CD4-positive, alpha-beta T cell (primary cell): ENCODE results near the gene TRIM23. TPM values are rescaled to one million over a fixed set of nuclear protein-coding genes. Genes with fewer than 3 reads are reported as not detected.
"Not testable (repeated sequence)": the region's sequence is repeated elsewhere in the genome, so short reads cannot be mapped to it uniquely, and the experiment has no call there.

Experiments
- ATAC-seq: fragments of 200-7000 bp; cut with Tn5 transposase; one replicate; pipeline ENCODE4 v1.10.0; 2022; ENCODE audit warnings: mild to moderate bottlenecking; ENCODE audit not compliant: poor library complexity
- CTCF ChIA-PET: fragments of 350-600 bp; sonication (Branson Sonifier 250); formaldehyde crosslinking; loops from one replicate; lab custom pipeline; 2021; ENCODE audit warnings: antibody characterized with exemption, inconsistent platforms; lab: Charles Lee
- POLR2A ChIA-PET: fragments of 350-600 bp; sonication (Branson Sonifier 250); formaldehyde crosslinking; loops from one replicate; lab custom pipeline; 2021; ENCODE audit warnings: antibody characterized with exemption, inconsistent platforms; lab: Charles Lee
- DNase-seq, 14 experiments: peaks; one replicate each; pipeline ENCODE4 v3.0.0-alpha.2; 2013 to 2020; ENCODE audit warnings: mixed read lengths in 2 of 14
- H3K27ac ChIP-seq, 2 donors: one replicate each; pipeline versions ENCODE4 v1.5.1 to v1.7.0; 2013; ENCODE audit warnings: low read length in 2 of 2, low read depth in 1 of 2, mild to moderate bottlenecking in 1 of 2
- H3K27me3 ChIP-seq, 2 experiments: 1 replicate in 1 of 2; 2 replicates in 1 of 2; pipeline versions ENCODE4 v1.6.1 to v1.7.0; 2013; ENCODE audit warnings: low read length in 2 of 2, control low read depth in 1 of 2, mild to moderate bottlenecking in 1 of 2, moderate library complexity in 1 of 2; ENCODE audit not compliant: insufficient read depth in 2 of 2, control insufficient read depth in 1 of 2
- H3K36me3 ChIP-seq: one replicate; pipeline ENCODE4 v1.6.1; 2013; ENCODE audit warnings: low read length, control low read depth; ENCODE audit not compliant: insufficient read depth
- H3K4me1 ChIP-seq: one replicate; pipeline ENCODE4 v1.6.1; 2013; ENCODE audit warnings: low read length, control low read depth; ENCODE audit not compliant: insufficient read depth
- H3K4me3 ChIP-seq: one replicate; pipeline ENCODE4 v1.5.1; 2013; ENCODE audit warnings: mild to moderate bottlenecking, low read length, moderate library complexity
- H3K9me3 ChIP-seq, 2 experiments: 1 replicate in 1 of 2; 2 replicates in 1 of 2; pipeline versions ENCODE4 v1.6.1 to v1.7.0; 2013; ENCODE audit warnings: low read length in 2 of 2, mild to moderate bottlenecking in 2 of 2, control low read depth in 1 of 2, moderate library complexity in 1 of 2; ENCODE audit not compliant: control insufficient read depth in 1 of 2, insufficient read depth in 1 of 2
- H3K27ac Mint-ChIP-seq: one replicate; pipeline ENCODE4 v1.8.0; 2020; ENCODE audit warnings: mixed read lengths
- H3K27me3 Mint-ChIP-seq: one replicate; pipeline ENCODE4 v1.8.0; 2021; ENCODE audit warnings: mixed read lengths
- H3K36me3 Mint-ChIP-seq: one replicate; pipeline ENCODE4 v1.8.0; 2021; ENCODE audit warnings: low read depth, mixed read lengths
- H3K4me1 Mint-ChIP-seq: one replicate; pipeline ENCODE4 v1.8.0; 2021; ENCODE audit warnings: low read depth, mixed read lengths
- H3K4me3 Mint-ChIP-seq: one replicate; pipeline ENCODE4 v1.8.0; 2020; ENCODE audit warnings: mild to moderate bottlenecking, mixed read lengths
- H3K9me3 Mint-ChIP-seq: one replicate; pipeline ENCODE4 v1.8.0; 2020; ENCODE audit warnings: mixed read lengths
- intact Hi-C, 2 experiments: fragments of 100-400 bp; cut with DNase I in 1 of 2; cut with micrococcal nuclease in 1 of 2; formaldehyde crosslinking; loops; one replicate each; pipeline versions ENCODE4 v1.15.1 to v1.9.0; 2023 to 2025; cut with DNase I, micrococcal nuclease
- total RNA-seq, 174 experiments: library from RNA in 2 of 174; stranded (reverse) in 2 of 174; gene quantifications; one replicate each; pipeline ENCODE4 v1.2.3 and lab custom pipeline; 2021 to 2026
- TF ChIP-seq, protein P1 (sequence below): fragments of 200-600 bp; IDR thresholded peaks from one replicate; pipeline ENCODE4 v1.8.0; 2022; ENCODE audit warnings: antibody characterized with exemption, mild to moderate bottlenecking

TRIM23 gene
- total RNA-seq, 2 experiments from 2014 or later: 24.0 to 30.6 TPM

GRCh38 chr5:65623482-65623881 lies 651 bp downstream of the TRIM23 start:
- H3K27me3 Mint-ChIP-seq: no peaks in the 10 kb centered on the region
- Histone ChIP-seq H3K4me1 (peaks cover 29% of the 10 kb centered on the region), H3K4me3 (peak overlapping the region; percentile 67), H3K36me3 (no peaks in the 10 kb centered on the region), H3K27me3 (no peaks in the 10 kb centered on the region), H3K9me3 (no peaks in the 10 kb centered on the region), H3K27ac (peak overlapping the region; percentile 85 to 87)
- H3K27ac Mint-ChIP-seq: peak overlapping the region; percentile 99
- peaks cover 69% of the 10 kb centered on the region for H3K4me1 Mint-ChIP-seq
- intact Hi-C loops: loop anchor here in 1 of 2 experiments (2.0 kb wide), 1 partner anchor 59 kb away; no protein-coding TSS in a partner anchor
- no peaks in the 10 kb centered on the region for H3K9me3 Mint-ChIP-seq
- peaks cover 53% of the 10 kb centered on the region for H3K36me3 Mint-ChIP-seq
- H3K4me3 Mint-ChIP-seq: peak overlapping the region; percentile 99
- POLR2A ChIA-PET: interaction anchor here (0.6 to 3.8 kb wide), 15 partner anchors 10 to 521 kb away, joined by 3 to 72 read pairs (median 3); partner anchors contain the start of genes ADAMTS6, CENPK, ERBIN and NLN
- DNase-seq (peak in 2 of 14 experiments; percentile 4 to 15), ATAC-seq (no peak)
- CTCF ChIA-PET: interaction anchor here (0.9 kb wide), 1 partner anchor 49 kb away, joined by 5 read pairs; no protein-coding TSS in a partner anchor
- TF ChIP-seq, protein P1, sequence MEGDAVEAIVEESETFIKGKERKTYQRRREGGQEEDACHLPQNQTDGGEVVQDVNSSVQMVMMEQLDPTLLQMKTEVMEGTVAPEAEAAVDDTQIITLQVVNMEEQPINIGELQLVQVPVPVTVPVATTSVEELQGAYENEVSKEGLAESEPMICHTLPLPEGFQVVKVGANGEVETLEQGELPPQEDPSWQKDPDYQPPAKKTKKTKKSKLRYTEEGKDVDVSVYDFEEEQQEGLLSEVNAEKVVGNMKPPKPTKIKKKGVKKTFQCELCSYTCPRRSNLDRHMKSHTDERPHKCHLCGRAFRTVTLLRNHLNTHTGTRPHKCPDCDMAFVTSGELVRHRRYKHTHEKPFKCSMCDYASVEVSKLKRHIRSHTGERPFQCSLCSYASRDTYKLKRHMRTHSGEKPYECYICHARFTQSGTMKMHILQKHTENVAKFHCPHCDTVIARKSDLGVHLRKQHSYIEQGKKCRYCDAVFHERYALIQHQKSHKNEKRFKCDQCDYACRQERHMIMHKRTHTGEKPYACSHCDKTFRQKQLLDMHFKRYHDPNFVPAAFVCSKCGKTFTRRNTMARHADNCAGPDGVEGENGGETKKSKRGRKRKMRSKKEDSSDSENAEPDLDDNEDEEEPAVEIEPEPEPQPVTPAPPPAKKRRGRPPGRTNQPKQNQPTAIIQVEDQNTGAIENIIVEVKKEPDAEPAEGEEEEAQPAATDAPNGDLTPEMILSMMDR: no peak

- ATAC-seq, DNase-seq, H3K9me3 Mint-ChIP-seq, H3K27me3 Mint-ChIP-seq, H3K9me3 ChIP-seq, H3K27me3 ChIP-seq, CTCF ChIA-PET, H3K4me3 ChIP-seq, H3K27ac ChIP-seq: not testable (repeated sequence)
- H3K36me3 ChIP-seq: peaks cover 11% of the 10 kb centered on the region
- Mint-ChIP-seq H3K4me1 (peaks cover 68% of the 10 kb centered on the region), H3K27ac (peak overlapping the region; percentile 99), H3K4me3 (peak overlapping the region; percentile 99), H3K36me3 (peaks cover 53% of the 10 kb centered on the region)
- H3K4me1 ChIP-seq: peaks cover 29% of the 10 kb centered on the region
- POLR2A ChIA-PET: interaction anchor here (0.8 to 1.2 kb wide), 2 partner anchors 36 to 59 kb away, joined by 3 read pairs; partner anchors contain the start of genes CENPK and PPWD1
- intact Hi-C loops: loop anchor here in 1 of 2 experiments (2.0 kb wide), 1 partner anchor 57 kb away; no protein-coding TSS in a partner anchor
Measured at GRCh38 chr5:65621961-65622360, 2.2 kb downstream of the TRIM23 start.

- H3K27me3 Mint-ChIP-seq: no peaks in the 10 kb centered on the region
- H3K4me3 ChIP-seq: no peak overlapping the region
- H3K36me3 ChIP-seq: peaks cover 28% of the 10 kb centered on the region
- peaks cover 14% of the 10 kb centered on the region for H3K4me1 ChIP-seq
- no peak overlapping the region for H3K4me3 Mint-ChIP-seq
- no peaks in the 10 kb centered on the region for H3K9me3 ChIP-seq
- peaks cover 65% of the 10 kb centered on the region for H3K4me1 Mint-ChIP-seq
- no peak for DNase-seq
- H3K27me3 ChIP-seq: no peaks in the 10 kb centered on the region
- H3K27ac Mint-ChIP-seq: no peak overlapping the region
- CTCF ChIA-PET: no interaction called here
- no peak overlapping the region for H3K27ac ChIP-seq
- TF ChIP-seq, protein P1: no peak
- no peak for ATAC-seq
- peaks cover 56% of the 10 kb centered on the region for H3K36me3 Mint-ChIP-seq
- intact Hi-C loops: no loop called here
- POLR2A ChIA-PET: interaction anchor here (0.7 kb wide), 1 partner anchor 8 kb away, joined by 3 read pairs; no protein-coding TSS in a partner anchor
- H3K9me3 Mint-ChIP-seq: no peaks in the 10 kb centered on the region
Measured at GRCh38 chr5:65620021-65620420, 4.1 kb downstream of the TRIM23 start.
